HG03354 (cell line): ENCODE results near the gene CD74.

ENCODE experiments used
- ATAC-seq: cut with Tn5 transposase; IDR thresholded peaks from one replicate; pipeline ENCODE4 v1.9.1; 2021; ENCODE audit warnings: mild to moderate bottlenecking; ENCODE audit not compliant: unreplicated experiment, poor library complexity, severe bottlenecking

CD74 gene

DNA sequence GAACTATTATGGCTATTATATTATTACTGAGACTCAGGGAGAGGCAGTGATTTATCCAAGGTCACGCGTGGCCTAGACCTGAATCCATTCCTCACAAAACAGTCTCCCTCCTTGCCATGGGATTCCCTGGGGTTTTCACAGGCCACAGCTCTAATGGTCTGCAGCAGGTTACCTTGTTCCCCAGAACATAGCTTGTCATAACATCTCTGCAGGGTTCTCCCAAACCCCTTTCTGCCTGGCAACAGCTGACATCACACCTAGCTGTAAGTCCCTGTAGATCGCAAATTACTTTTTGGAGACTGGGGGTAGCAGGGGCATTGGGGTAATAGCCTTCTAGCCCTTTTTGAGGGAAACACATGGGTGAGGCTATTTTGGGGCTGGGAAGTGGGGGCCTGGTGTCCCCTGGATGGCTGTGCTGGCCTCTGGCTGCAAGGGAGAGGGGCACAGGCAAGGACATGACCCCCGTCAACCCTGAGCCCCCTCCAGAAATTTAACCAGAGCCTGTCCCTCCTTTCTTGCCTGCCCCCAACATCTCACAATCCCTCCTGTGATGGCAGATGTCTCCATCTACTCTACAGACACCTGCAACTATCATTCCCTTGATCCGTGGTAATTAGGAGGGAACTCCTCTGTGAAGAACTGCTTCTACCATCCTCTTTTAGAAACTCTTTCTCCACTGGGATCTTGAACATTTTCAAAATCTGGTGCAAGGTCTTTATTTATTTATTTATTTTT is 1.3 kb downstream of the CD74 start:
- peak; percentile 11 for ATAC-seq

DNA sequence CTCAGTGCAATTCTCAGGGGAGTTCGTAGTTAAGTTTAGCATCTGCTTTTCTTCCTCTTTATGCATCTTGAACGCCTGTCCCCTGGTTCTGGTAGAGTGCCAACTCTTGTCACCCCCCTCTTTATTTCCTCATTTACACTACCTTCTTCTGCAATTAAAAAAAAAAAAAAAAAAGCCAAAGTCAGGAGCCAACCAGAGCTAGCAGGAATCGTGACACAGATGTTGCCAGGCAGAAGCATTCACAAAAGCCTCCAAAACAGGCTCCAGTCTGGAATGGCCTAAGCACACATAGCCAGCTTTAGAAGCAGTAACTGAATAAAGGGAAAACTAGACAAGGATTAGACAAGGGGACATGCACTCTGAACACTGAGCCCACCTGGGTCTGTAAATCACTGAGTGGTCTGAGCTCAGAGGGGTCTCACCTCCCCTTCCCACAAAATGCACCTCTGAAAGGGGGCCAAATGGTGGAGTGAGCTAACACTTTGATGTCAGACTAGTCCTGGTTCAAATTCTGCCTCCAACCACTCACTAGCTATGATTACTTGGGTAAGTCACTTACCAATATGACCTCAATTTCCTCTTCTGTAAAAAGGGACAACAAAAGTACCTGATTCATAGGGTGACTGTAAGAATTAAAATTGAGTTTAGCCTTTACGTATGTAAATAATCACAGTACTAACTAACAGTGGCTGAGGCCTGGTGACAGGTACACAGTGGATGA is 2.0 kb downstream of the CD74 start:
- peak; percentile 13 for ATAC-seq

- ATAC-seq: peak; percentile 29
Observed at GRCh38 chr5:150409638-150410523, 2.8 kb downstream of the CD74 start.

DNA sequence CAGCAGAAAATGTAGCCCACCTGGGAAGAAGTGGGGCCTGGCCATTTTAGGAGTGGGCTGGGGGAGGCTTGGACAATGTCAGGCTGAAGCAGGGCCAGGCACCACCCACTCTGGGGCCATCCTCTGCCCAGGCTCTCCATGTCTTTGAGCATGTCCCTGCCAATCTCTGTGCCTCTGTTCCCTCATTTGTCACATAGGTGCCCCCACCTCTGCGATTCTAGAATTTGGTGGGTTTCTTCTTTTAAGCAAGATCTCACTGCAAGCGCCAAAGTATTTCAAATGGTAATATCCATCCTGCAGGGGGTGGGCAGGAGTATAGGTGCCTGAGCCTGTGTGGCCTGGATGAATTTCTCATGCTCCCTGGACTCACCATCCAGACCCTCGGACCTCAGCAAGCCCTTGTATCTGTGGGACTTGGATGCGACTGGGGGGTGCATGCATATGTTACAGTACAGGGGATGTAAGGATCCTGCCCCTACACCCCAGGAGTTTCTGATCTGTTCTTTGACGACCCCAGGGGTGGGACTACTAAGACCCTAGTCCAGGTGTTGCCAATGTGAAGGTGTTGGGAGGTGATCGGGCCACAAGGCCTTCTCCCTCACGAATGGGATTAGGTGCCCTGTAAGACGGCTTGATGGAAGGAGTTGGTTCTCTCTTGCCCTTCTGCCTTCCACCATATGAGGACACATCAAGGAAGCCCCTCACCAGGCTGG is 4.3 kb downstream of the CD74 start:
- no peak for ATAC-seq

DNA sequence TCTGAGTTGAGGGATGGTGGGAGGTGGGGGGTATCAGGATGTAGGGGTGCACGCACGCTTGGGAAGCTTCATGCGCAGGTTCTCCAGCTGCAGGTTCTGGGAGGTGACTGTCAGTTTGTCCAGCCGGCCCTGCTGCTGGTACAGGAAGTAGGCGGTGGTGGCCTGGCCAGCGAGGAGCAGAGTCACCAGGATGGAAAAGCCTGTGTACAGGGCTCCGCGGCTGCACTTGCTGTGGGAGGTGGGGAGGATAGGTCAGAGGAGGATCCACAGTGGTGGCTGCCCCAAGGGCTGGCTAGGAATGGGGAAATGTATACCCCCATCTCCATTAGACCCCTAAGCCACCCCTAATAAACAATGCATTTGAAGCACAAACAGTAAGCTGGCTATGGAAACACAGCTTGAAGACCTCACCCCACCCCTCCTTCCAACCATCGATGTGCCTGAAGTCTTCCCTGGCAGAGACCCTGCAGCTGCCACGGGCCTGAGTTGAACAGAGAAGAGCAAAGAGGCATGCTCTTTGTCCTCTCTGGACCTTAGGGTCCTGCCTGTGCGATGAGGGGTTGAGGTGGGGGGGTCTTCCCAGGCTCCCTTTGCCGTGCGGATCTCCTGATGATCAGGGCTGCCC is 5.5 kb downstream of the CD74 start:
- ATAC-seq: no peak

DNA sequence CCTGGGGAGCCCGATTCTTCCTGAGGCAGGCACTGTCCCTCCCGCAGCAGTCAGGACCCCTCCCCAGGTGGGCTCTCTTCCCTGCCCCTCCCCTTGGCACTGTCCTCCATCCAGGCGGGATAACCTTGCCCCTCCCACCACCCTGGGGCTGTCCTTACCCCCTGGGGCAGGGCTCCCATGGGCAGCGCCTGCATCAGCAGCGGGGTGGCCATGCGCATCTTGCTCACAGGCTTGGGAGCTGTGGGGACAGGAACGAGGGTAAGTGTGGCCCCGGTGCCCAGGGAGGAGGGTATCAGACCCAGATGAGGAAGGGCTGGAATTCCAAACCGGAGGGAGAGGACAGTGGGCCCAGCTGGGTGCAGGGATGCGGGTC is 6.0 kb downstream of the CD74 start:
- ATAC-seq: no peak

DNA sequence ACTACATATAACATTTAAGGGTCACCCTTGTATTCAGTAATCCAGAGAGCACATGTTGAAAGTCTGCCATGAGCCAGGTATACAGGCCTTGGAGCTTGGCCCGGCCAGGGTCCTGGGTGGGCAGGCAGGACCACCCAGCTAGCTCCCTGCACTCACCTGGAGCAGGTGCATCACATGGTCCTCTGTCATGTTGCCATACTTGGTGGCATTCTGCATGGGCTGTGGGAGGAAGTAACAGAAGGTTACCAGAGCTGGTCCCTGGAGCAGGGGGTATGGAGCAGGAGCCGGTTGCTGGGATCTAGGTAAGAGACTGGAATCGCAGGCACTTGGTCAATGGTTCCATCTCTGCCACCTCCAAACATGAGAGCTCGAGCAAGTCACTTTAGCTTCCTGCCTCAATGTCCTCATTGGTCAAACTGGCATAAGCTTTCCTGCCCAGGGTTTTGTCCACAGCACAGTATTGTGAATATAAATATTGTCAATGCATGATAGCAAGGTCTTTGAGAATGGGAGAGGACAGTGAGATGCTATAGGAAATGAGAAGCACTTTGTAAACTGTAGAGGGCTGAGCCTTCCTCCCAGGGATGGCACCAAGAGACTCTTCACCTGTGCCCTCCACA is 6.5 kb downstream of the CD74 start:
- ATAC-seq: no peak

DNA sequence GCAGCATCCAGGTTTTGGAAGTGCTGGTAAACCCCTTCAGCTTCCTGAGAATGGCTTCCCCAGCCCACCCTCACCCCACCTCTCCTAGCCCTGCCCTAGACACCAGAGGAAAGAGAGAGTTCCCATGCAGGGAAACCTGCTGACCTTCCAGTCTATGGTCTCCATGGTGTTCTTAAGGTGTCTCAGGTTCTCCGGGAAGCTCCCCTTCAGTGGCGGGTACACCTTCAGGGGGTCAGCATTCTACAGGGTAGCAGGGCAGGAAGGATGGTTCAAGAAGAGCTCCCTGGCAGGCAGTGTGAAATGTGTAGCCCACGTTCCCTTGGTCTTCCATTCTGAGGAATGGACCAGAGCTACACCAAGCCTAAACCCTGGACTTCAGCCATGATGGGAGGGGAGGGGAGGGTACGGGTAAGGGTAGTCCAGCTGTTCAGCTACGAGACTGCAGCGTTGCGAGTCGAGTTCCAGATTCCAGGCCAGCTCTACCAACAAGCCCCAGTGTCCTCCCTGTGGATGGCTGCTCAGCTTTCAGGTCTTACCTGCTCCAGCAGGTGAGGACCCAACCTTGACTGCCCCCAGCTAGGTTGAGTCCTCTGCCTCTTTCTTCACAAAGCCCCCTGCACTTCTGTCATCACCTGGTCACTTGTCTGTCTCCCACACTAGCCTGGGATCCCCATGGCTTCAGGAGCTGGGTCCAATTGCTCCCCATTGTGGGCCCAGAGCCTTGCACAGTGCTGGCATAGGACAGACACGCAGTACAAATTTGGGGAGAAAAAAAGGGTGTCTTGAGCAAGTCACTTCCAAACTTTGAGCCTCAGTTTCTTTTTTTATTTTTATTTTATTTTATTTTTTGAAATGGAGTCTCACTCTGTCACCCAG is 7.5 kb downstream of the CD74 start:
- ATAC-seq: no peak

GRCh38 chr5:150404535-150404934 is 8.2 kb downstream of the CD74 start:
- no peak for ATAC-seq

GRCh38 chr5:150404121-150404520 is 8.6 kb downstream of the CD74 start:
- no peak for ATAC-seq

DNA sequence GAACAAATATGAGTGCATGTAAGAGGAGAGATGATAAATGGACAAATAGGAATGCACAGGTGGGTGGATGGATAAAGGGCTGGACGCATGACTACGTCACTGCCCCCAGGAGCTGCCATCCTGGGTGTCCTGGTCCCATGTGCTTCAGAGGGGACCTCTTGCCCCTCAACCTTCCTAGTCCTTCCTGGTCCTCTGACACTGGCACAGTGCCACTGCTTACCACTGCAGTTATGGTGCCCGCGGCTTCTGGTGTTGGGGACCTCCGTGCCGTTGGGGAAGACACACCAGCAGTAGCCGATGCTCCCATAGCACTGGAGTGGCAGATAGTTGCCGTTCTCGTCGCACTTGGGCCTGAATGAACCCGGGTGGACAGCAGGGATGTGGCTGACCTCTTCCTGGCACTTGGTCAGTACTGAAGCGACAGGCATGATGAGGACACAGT is 9.8 kb downstream of the CD74 start:
- ATAC-seq: no peak

DNA sequence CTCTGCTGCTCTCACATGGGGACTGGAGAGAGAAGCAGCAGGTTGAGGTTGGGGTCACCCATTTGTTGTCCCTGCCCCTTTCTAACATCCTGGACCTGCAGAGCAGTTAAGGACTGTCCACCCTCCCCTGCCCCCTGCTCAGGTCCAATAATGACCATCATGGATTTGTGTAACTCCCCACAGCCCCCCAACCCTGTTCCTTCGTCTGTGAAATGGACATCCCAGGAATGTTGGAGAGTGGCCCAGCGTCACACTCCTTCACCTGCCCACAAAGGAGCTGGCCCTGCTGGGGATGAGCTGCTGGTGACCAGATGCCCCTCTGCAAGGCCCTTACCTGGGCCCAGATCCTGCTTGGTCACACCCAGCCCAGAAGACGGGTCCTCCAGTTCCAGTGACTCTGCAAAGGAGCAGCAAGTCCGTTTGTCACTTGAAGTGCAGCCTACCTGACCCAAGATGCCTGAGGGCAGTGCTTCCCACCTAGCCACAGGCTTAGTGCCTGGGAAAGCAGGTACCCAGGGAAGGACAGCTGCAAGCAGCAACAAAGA is 10.4 kb downstream of the CD74 start:
- no peak for ATAC-seq

GRCh38 chr5:150401376-150402228 is 11.1 kb downstream of the CD74 start:
- ATAC-seq: no peak

- ATAC-seq: no peak
Observed at GRCh38 chr5:150401076-150401375, 11.7 kb downstream of the CD74 start.

- ATAC-seq: no peak
Observed at GRCh38 chr5:150400316-150401075, 12.2 kb downstream of the CD74 start.

- ATAC-seq: no peak
Observed at GRCh38 chr5:150399524-150400211, 13.0 kb downstream of the CD74 start.
